ENCODE data around the gene POU6F2. TPM values are rescaled to one million over a fixed set of nuclear protein-coding genes. Genes with fewer than 3 reads are reported as not detected.
"Not testable (repeated sequence)": the region's sequence is repeated elsewhere in the genome, so short reads cannot be mapped to it uniquely, and the experiment has no call there.

Gene POU6F2
- total RNA-seq, 2 donors from 2014 or later: 5.2 to 6.3 TPM

- intact Hi-C loops (cut with DNase I): no loop called here
- no peaks in the 10 kb centered on the region for H3K9me3 ChIP-seq
- ATAC-seq (no peak), DNase-seq (no peak)
- TF ChIP-seq POLR2A (IDR thresholded peaks at IDR 0.05) (no peak), CTCF (IDR thresholded peaks at IDR 0.05) (no peak)
- no peak overlapping the region for H3K4me3 ChIP-seq
- no peaks in the 10 kb centered on the region for H3K4me1 ChIP-seq
- no peaks in the 10 kb centered on the region for H3K27me3 ChIP-seq
- no peaks in the 10 kb centered on the region for H3K36me3 ChIP-seq (replicated peaks in 1 of 2; ENCODE audit: insufficient read depth in 1 of 2, low read depth in 2 of 2)
- 52 to 60% methylated on average over 5 of the region's 5 CpGs for WGBS, 2 donors
- H3K27ac ChIP-seq: no peak overlapping the region
These were observed 340.2 kb downstream of the POU6F2 start for GRCh38 chr7:39317896-39318295.

GRCh38 chr7:39321245-39321644, 343.5 kb downstream of the POU6F2 start:
- ATAC-seq: no peak
- WGBS, 2 donors: 45 to 50% methylated on average over 3 of the region's 3 CpGs

GRCh38 chr7:39321909-39322498, 344.3 kb downstream of the POU6F2 start:
- Histone ChIP-seq H3K4me3 (no peak overlapping the region), H3K4me1 (no peaks in the 10 kb centered on the region), H3K9me3 (no peaks in the 10 kb centered on the region), H3K27ac (no peak overlapping the region), H3K27me3 (no peaks in the 10 kb centered on the region), H3K36me3 (replicated peaks in 1 of 2; ENCODE audit: insufficient read depth in 1 of 2, low read depth in 2 of 2) (no peaks in the 10 kb centered on the region)
- ATAC-seq (no peak), DNase-seq (no peak)
- intact Hi-C loops (cut with DNase I): no loop called here
- TF ChIP-seq POLR2A (IDR thresholded peaks at IDR 0.05) (no peak), CTCF (IDR thresholded peaks at IDR 0.05) (no peak)
- WGBS, 2 donors: 80 to 82% methylated on average over 8 of the region's 8 CpGs

More at GRCh38 chr7:39321245-39321644, 343.5 kb downstream of the POU6F2 start:
- Histone ChIP-seq H3K4me3 (no peak overlapping the region), H3K27me3 (no peaks in the 10 kb centered on the region), H3K36me3 (replicated peaks in 1 of 2; ENCODE audit: insufficient read depth in 1 of 2, low read depth in 2 of 2) (no peaks in the 10 kb centered on the region), H3K9me3 (no peaks in the 10 kb centered on the region), H3K27ac (no peak overlapping the region), H3K4me1 (no peaks in the 10 kb centered on the region)
- DNase-seq: no peak
- intact Hi-C loops (cut with DNase I): no loop called here
- TF ChIP-seq CTCF (IDR thresholded peaks at IDR 0.05) (no peak), POLR2A (IDR thresholded peaks at IDR 0.05) (no peak)

GRCh38 chr7:39324139-39324760, 346.5 kb downstream of the POU6F2 start:
- TF ChIP-seq POLR2A (IDR thresholded peaks at IDR 0.05) (no peak), CTCF (IDR thresholded peaks at IDR 0.05) (no peak)
- Histone ChIP-seq H3K9me3 (no peaks in the 10 kb centered on the region), H3K4me1 (no peaks in the 10 kb centered on the region), H3K27ac (no peak overlapping the region), H3K4me3 (no peak overlapping the region), H3K36me3 (replicated peaks in 1 of 2; ENCODE audit: insufficient read depth in 1 of 2, low read depth in 2 of 2) (no peaks in the 10 kb centered on the region), H3K27me3 (no peaks in the 10 kb centered on the region)
- intact Hi-C loops (cut with DNase I): no loop called here
- DNase-seq (no peak), ATAC-seq (no peak)
- 83 to 84% methylated on average over 4 of the region's 4 CpGs for WGBS, 2 donors

- H3K27ac ChIP-seq: not testable (repeated sequence)
These were observed 353.9 kb downstream of the POU6F2 start for GRCh38 chr7:39331607-39332006.

More at GRCh38 chr7:39331607-39332006, 353.9 kb downstream of the POU6F2 start:
- intact Hi-C loops (cut with DNase I); H3K9me3 ChIP-seq; DNase-seq; ATAC-seq; H3K36me3 ChIP-seq (replicated peaks in 1 of 2; ENCODE audit: insufficient read depth in 1 of 2, low read depth in 2 of 2); H3K27me3 ChIP-seq; H3K4me1 ChIP-seq; H3K4me3 ChIP-seq: not testable (repeated sequence)
- 78 to 86% methylated on average over 13 of the region's 13 CpGs for WGBS, 2 donors

All from body of pancreas (tissue), 4 donors.